Testis (tissue), 2 donors: ENCODE data around the gene HNRNPK.

Experiments used
- POLR2A ChIP-seq: fragments of 450-650 bp; IDR thresholded peaks from one replicate; pipeline ENCODE4 v1.6.1; 2017; ENCODE audit warnings: antibody characterized with exemption, mild to moderate bottlenecking, moderate library complexity
- TF ChIP-seq, protein P1 (sequence below), 3 experiments: fragments of 450-650 bp in 2 of 3; fragments of 200-600 bp in 1 of 3; sonication (generic) in 1 of 3; IDR thresholded peaks; one replicate each; pipeline ENCODE4 v1.5.1; 2016 to 2019; ENCODE audit warnings: antibody characterized with exemption in 3 of 3, mild to moderate bottlenecking in 2 of 3, moderate library complexity in 1 of 3

DNA sequence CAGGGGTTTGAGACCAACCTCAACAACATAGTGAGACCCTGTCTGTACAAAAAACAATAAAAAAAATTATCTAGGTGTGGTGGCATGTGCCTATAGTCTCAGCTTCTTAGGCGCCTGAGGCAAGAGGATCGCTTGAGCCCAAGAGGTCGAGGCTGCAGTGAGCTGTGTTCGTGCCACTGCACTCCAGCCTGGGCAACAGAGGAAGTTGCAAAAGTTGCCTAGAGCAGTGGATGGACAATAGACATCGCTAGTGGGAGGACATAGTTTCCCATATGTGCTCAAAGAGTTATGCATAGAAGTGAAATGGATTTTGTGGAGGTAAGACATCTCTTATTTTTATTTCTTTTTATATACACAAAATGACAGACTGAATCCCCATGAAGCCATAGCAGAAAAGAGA, 19.0 kb downstream of the HNRNPK start:
- TF ChIP-seq, protein P1, sequence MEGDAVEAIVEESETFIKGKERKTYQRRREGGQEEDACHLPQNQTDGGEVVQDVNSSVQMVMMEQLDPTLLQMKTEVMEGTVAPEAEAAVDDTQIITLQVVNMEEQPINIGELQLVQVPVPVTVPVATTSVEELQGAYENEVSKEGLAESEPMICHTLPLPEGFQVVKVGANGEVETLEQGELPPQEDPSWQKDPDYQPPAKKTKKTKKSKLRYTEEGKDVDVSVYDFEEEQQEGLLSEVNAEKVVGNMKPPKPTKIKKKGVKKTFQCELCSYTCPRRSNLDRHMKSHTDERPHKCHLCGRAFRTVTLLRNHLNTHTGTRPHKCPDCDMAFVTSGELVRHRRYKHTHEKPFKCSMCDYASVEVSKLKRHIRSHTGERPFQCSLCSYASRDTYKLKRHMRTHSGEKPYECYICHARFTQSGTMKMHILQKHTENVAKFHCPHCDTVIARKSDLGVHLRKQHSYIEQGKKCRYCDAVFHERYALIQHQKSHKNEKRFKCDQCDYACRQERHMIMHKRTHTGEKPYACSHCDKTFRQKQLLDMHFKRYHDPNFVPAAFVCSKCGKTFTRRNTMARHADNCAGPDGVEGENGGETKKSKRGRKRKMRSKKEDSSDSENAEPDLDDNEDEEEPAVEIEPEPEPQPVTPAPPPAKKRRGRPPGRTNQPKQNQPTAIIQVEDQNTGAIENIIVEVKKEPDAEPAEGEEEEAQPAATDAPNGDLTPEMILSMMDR (IDR thresholded peaks at IDR 0.05) = no peak
- no peak for TF ChIP-seq POLR2A
